ENCODE measurements around the gene SMS. TPM values are rescaled to one million over a fixed set of nuclear protein-coding genes. Genes with fewer than 3 reads are reported as not detected.

Gene SMS
- total and polyA plus RNA-seq, 2 of the 4 experiments (the other 2 are of a cell fraction) = 176 to 230 TPM

DNA sequence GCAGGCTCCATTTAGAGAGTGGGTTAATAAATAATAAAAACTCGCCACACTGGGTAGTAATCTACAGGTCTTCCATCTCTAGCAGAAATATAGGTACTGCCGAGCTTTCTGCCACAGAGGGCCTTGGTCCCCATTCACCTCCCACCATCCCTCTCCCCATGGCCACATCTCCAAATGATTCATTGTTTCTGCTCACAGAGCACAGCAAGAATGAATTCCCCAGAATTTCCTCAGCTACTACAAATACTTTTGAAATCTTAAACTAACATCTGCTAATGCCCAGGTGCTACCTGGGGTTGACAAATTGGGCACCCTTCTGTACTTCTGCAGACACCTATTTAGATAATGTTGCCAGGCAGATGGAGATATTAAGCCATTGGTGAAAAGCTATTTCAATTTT, 96.7 kb downstream of the SMS start:
- Histone ChIP-seq H2AK5ac (ENCODE audit: low read depth, low read length) (no peak overlapping the region), H2BK5ac (ENCODE audit: low read depth, low read length, poor library complexity, severe bottlenecking) (no peak overlapping the region), H4K8ac (ENCODE audit: low read depth in 2 of 2, low read length in 2 of 2) (no peak overlapping the region), H3K27ac (ENCODE audit: insufficient read depth, low read length) (no peak overlapping the region), H4K91ac (ENCODE audit: insufficient read depth, low read depth, low read length) (no peak overlapping the region), H2BK15ac (ENCODE audit: low read depth, low read length) (no peak overlapping the region), H3K9ac (ENCODE audit: low read depth, low read length) (no peak overlapping the region), H2BK120ac (ENCODE audit: low read depth, low read length) (no peak overlapping the region), H3K18ac (ENCODE audit: low read depth, low read length) (no peak overlapping the region), H2AK9ac (replicated peaks; ENCODE audit: low read depth, low read length, poor library complexity) (no peak overlapping the region), H3K14ac (replicated peaks; ENCODE audit: low read depth, low read length) (no peak overlapping the region), H3K23ac (ENCODE audit: low read depth, low read length) (no peak overlapping the region), H3K4me1 (ENCODE audit: control insufficient read depth, insufficient read depth, low read length) (no peaks in the 10 kb centered on the region), H3K56ac (ENCODE audit: extremely low read depth, insufficient read depth, low read length) (no peak overlapping the region), H3K4ac (ENCODE audit: low read depth, low read length) (no peak overlapping the region), H2AFZ (replicated peaks; ENCODE audit: low read length, poor library complexity) (no peak overlapping the region), H3K4me2 (ENCODE audit: low read depth, low read length) (no peak overlapping the region), H4K5ac (ENCODE audit: low read depth, low read length) (no peak overlapping the region), H4K20me1 (ENCODE audit: insufficient read depth, low read length) (no peaks in the 10 kb centered on the region), H3K36me3 (ENCODE audit: control insufficient read depth, insufficient read depth, low read length) (no peaks in the 10 kb centered on the region), H3K79me1 (ENCODE audit: low read depth in 1 of 2, low read length in 2 of 2) (no peaks in the 10 kb centered on the region), H3K4me3 (ENCODE audit: insufficient read depth, low read depth, low read length) (no peak overlapping the region), H3K9me3 (ENCODE audit: control insufficient read depth, insufficient read depth, low read length) (no peaks in the 10 kb centered on the region), H3K9me1 (ENCODE audit: insufficient read depth, low read length) (no peaks in the 10 kb centered on the region), H3K27me3 (ENCODE audit: control insufficient read depth, insufficient read depth, low read length) (no peaks in the 10 kb centered on the region), H2BK20ac (ENCODE audit: low read depth, low read length) (no peak overlapping the region)
- DNase-seq (no peak), ATAC-seq (ENCODE audit: low read depth) (no peak)
- TF ChIP-seq CTCF (conservative IDR thresholded peaks at IDR 0.05; ENCODE audit: low read depth, low read length) (no peak), USF2 (IDR thresholded peaks at IDR 0.05; ENCODE audit: low read depth, low read length) (no peak), BHLHE40 (IDR thresholded peaks at IDR 0.05; ENCODE audit: low read depth, low read length) (no peak), RFX5 (IDR thresholded peaks at IDR 0.05; ENCODE audit: low read depth, low read length) (no peak), MAFK (IDR thresholded peaks at IDR 0.05; ENCODE audit: low read depth, low read length) (no peak), MAZ (IDR thresholded peaks at IDR 0.05; ENCODE audit: borderline replicate concordance, low read depth, low read length) (no peak), FOS (IDR thresholded peaks at IDR 0.05; ENCODE audit: low read depth, low read length) (no peak), NFE2L2 (IDR thresholded peaks at IDR 0.05; ENCODE audit: low read depth, low read length) (no peak), POLR2A (IDR thresholded peaks at IDR 0.05; ENCODE audit: low read depth, low read length) (no peak), RAD21 (IDR thresholded peaks at IDR 0.05; ENCODE audit: low read length) (no peak), CEBPB (IDR thresholded peaks at IDR 0.05; ENCODE audit: low read depth, low read length) (no peak), SMC3 (IDR thresholded peaks at IDR 0.05; ENCODE audit: low read depth, low read length) (no peak)
- TF ChIP-seq, protein P1, sequence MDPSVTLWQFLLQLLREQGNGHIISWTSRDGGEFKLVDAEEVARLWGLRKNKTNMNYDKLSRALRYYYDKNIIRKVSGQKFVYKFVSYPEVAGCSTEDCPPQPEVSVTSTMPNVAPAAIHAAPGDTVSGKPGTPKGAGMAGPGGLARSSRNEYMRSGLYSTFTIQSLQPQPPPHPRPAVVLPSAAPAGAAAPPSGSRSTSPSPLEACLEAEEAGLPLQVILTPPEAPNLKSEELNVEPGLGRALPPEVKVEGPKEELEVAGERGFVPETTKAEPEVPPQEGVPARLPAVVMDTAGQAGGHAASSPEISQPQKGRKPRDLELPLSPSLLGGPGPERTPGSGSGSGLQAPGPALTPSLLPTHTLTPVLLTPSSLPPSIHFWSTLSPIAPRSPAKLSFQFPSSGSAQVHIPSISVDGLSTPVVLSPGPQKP (IDR thresholded peaks at IDR 0.05; ENCODE audit: borderline replicate concordance, low read depth, low read length) = no peak
- dilution Hi-C loops (cut with HindIII; ENCODE audit: low sequenced_read_pairs, unreplicated experiment) (no loop called here), intact Hi-C loops (cut with micrococcal nuclease) (no loop called here), in situ Hi-C loops (cut with MboI; ENCODE audit: low sequenced_read_pairs) (no loop called here)
- WGBS, 2 experiments (ENCODE audit: extremely low coverage in 2 of 2, insufficient read length in 1 of 2) = 100% methylated on average over 1 of the region's 2 CpGs; no CpG with 5 or more reads in 1 of the 2 experiments
- no TSS peak for BruUV-seq (replicated peaks)
- POLR2A ChIA-PET (ENCODE audit: unreplicated experiment) = no interaction called here
- CTCF ChIA-PET = interaction anchor here (0.6 kb wide), 1 partner anchor 465 kb away, joined by 4 read pairs; no protein-coding TSS in a partner anchor
